ENCODE results near the gene CCDC182. TPM values are rescaled to one million over a fixed set of nuclear protein-coding genes. Genes with fewer than 3 reads are reported as not detected.

CCDC182 gene
- total RNA-seq, 2 donors from 2014 or later, result not detected

DNA sequence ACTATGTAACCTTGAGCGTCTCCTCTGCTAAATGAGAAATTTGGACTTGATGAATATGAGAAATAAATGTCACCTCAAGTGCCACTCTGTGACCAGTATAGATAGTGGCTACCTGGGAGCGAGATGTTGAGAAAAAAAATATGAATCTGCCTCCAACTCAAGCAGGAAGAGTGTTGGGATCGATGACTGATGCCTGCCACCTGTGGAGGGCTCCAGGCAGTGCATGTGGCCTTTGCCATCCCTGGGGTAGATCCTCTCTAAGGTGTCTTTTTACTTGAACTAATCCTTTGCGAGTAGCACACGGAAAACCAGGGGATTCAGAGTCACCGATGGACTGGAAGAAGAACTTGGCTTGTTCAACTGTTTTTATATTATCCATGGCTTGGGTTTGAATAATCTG is 9.4 kb downstream of the CCDC182 start:
- no peak for DNase-seq (ENCODE audit: low spot score)
- intact Hi-C loops (cut with DNase I), result no loop called here

DNA sequence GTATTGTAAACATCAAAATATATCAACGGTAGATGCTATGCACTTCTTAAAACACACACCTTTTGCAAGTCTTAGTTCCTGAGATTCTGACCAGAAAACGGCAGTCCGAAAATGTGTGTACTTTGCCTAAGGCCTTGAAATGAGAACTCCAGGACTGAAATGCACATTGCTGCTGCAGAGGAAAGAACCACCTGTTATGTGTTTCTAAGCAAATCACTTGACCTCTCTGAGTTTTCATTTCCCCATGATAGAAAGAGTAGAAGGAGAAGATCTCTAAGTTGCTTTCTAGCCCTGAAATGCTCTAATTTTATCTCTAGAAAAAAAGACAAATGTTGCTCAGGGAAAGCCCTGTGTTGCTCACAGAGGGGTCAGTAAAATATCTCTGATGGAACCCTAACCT is 9.9 kb downstream of the CCDC182 start:
- intact Hi-C loops (cut with DNase I), result no loop called here
- DNase-seq (ENCODE audit: low spot score), result no peak

DNA sequence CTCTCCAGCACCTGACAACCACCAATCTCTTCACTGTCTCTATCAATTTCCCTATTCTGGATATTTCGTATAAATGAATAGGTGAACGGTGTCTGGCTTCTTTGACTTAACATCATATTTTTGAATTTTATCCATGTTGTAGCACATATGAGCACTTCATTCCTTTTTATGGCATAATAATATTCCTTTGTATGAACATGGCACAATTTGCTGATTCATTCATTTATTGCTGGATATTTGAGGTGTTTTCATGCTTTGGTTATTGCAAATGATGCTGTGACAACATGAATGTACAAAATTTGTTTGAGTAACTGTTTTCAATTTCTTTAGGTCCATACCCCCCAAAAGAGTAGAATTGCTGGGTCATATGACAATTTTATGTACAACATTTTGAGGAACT is 12.0 kb downstream of the CCDC182 start:
- intact Hi-C loops (cut with DNase I), result no loop called here

DNA sequence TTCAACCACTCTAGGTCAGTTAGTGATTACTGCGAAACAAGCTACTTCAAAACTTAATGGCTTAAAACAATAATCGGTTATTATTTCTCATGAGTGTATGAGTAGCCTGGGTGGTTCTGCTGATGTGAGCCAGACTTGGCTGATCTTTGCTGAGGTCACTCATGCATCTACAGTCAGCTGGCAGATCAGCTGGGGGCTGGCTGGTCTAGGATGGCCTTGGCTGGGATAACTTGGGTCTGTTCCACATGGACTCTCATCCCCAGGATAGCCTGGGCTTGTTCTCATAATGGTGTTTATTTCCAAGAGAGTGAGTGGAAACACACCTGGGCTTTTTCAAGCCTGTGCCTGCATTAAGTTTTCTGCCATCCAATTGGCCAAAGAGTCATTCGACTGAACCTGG is 13.0 kb downstream of the CCDC182 start:
- intact Hi-C loops (cut with DNase I), result no loop called here
- no peak for DNase-seq (ENCODE audit: low spot score)

More for the DNA sequence above, 12.0 kb downstream of the CCDC182 start:
- DNase-seq (ENCODE audit: low spot score), result no peak

DNA sequence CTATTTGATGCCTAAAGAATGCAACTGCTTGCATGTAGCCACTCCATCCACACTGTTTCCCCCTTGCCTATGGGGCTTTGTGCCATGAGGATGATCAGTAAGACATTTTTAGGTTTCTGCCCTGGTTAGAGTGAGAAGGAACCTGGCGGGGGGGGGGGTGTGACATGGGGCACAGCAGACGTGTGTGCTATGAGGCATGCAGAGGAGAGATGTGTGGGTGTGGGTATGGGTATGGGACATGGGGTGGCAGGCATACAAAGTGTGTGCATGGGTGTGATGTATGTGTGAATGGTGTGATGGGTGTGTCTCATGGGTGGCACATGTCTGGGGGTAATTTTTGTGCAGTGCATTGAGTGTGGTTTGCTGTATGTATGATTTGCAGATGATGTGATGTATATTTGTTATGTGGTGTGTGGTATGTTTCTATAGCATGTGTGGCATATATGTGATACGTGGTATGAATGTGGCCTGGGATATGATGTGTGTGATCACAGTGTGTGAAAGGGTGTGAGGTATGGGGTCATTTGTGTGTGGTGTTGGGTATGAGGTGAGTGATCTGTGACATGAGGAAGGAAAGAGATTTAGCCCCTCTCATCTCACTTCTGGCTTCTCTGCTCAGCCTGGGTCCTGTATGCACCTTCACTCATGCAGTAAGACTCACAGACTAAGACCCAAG is 14.9 kb downstream of the CCDC182 start:
- intact Hi-C loops (cut with DNase I), result no loop called here
- no peak for DNase-seq (ENCODE audit: low spot score)

DNA sequence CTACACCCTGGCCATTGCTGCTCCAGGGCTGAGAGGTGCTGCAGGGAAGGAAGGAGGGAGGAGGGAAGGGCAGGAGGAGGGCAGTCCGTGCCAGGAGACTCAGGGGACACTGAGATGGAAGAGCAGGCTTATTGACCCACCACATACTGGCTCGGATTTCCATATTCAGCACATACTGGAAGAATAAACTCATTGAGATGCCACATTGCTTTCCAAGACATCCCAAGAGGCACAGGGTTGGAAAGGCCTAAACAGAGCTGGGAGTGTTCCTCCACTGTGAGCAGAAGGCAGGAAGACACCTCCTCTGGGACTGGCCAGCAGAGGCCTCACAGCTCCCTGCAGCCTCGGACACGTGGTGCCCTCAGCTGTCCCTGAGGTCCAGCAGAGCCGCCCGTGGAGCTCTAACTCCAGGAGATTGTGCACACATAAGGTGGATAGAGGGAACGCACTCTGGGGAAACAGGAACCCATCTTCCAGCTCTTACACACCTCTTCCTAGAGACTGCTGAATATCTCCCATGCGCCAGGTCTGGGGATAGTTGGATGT is 17.4 kb downstream of the CCDC182 start:
- intact Hi-C loops (cut with DNase I), result loop anchor here in 1 of 2 donors (1.0 to 10.0 kb wide), 2 partner anchors 26 to 133 kb away; no protein-coding TSS in a partner anchor
- no peak for DNase-seq (ENCODE audit: low spot score)

DNA sequence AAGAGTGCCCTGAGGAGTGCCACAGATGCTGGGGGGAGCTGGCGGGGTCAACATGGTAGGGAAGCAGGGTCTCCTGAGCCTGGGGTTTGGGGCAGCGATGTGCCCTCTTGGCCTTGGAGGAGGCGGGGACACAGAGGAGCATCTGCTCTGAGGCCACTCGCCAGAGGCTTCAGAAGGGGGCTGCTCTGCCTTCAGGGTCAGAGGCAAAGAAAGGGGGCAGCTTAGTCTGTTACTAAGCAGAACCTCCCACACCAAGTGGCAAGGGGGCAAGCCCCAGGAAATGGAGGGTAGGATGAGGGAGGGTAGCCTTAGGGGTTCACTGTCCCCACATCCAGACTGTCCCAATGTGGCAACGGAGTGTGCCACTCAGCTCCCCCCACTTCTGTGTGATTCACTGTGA is 18.3 kb downstream of the CCDC182 start:
- intact Hi-C loops (cut with DNase I), result loop anchor here in 1 of 2 donors (1.0 to 10.0 kb wide), 2 partner anchors 26 to 132 kb away; no protein-coding TSS in a partner anchor
- no peak for DNase-seq (ENCODE audit: low spot score)

DNA sequence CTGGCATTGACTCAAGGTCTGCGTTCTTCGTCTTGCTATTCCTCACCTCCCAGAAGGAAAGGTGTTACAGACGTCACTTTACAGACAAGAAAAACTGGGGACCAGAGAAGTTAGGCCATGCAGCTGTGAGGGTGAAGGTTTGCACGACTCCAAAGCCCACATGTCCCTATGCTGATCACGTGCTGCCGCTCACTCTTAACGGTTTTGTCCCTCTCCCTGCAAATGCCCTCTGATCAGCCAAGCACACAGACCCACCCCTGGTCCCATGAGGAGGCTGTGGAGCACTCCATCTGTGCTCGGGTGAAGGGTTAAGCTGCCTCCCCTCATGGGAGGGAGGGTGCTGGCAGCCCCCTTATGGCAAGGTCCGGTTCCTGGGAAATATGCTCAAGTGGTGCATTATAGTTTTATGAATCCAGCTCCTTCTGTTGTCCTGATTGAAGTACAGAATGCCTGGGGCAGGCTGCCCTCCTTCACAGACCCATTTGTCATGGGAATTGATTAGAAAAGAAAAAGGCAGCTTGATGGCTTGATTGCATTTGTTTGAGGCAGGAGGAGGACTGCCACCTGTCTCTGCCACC is 18.8 kb downstream of the CCDC182 start:
- intact Hi-C loops (cut with DNase I), result loop anchor here in 1 of 2 donors (10.0 kb wide), 1 partner anchor 132 kb away; no protein-coding TSS in a partner anchor
- DNase-seq (ENCODE audit: low spot score), result no peak

DNA sequence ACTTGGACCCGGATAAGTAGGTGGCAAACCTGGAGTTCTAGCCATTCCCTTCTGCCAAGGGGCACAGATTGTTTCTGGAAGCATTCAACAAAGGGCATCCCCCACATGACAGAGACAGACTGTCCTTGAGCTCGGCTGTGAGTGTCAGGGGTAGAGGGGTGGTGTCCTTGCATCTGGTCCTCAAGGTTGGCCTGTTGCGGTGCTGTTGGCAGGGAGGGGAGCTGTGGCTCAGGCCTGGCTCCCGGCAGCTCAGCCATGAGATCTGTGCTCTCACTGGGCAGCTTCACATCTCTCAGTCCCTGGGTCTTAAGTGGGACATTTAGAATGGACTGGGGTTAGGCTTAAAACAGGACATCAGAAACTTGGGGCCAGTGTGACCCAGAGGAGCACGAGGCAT is 20.4 kb downstream of the CCDC182 start:
- intact Hi-C loops (cut with DNase I), result loop anchor here in 1 of 2 donors (10.0 kb wide), 1 partner anchor 130 kb away; no protein-coding TSS in a partner anchor

DNA sequence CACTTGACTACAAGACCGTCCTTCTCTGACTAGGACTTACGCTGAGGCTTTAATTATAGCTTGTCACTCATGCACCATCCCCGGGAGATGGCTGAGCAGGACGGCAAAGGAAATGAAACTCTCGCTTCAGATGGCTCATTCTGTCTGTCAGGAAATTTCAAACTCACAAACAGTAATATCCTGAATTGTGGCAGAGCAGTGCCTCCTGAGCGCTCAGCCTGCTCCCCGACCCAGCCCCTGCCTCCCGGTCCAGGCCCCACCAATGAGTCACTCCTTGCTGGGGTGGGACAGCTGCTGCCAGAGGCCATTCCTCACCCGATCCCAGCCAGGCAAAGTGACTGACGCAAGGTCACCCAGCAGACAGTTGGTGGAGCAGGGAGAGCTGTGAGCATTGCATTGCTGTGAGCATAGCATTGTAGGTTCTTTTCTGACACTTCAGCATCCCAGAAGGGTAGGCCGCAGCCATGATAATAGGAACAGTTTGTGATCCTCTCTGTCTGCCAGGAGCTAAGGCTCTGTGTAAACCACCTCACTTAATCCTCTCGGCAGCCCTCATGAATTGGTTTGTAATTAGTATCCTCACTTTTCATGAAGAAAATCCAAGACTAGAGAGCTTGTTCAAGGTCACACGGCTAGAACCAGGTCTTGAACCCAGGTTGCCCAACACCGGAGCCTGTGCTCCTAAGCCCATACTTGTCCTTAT is 20.9 kb downstream of the CCDC182 start:
- intact Hi-C loops (cut with DNase I), result loop anchor here in 1 of 2 donors (10.0 kb wide), 1 partner anchor 129 kb away; no protein-coding TSS in a partner anchor
- no peak for DNase-seq (ENCODE audit: low spot score)

More for the DNA sequence above, 20.4 kb downstream of the CCDC182 start:
- DNase-seq (ENCODE audit: low spot score), result no peak

DNA sequence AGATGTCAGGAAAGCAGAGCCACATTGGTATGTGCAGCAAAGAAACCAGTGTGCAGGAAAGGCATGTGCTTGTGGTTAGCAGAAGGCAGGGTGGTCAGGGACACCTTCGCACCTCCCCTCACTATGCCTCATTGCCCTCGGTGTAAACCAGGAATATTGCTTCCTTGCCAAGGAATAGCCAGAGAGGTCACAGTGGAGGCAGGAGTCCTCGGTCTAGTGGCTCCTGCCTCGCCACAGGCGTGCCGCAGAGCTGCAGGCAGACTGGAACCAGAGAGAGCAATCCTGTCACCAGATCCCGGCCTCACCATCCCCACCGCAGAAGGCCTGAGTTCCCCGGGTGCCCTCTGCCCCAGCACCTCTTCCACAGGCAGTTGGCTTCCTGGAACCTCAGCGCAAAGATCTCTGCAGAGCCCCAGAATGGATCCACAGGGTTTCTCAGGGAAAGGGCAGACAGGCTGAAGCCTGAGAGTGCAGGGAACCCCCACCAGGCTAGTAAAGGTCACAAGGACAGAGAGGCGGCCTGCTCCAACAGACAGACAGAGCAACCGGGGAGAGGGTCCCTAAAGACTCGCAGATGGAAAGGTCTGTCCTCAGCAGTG is 21.6 kb downstream of the CCDC182 start:
- DNase-seq (ENCODE audit: low spot score), result no peak
- intact Hi-C loops (cut with DNase I), result loop anchor here in 1 of 2 donors (10.0 kb wide), 1 partner anchor 129 kb away; no protein-coding TSS in a partner anchor

DNA sequence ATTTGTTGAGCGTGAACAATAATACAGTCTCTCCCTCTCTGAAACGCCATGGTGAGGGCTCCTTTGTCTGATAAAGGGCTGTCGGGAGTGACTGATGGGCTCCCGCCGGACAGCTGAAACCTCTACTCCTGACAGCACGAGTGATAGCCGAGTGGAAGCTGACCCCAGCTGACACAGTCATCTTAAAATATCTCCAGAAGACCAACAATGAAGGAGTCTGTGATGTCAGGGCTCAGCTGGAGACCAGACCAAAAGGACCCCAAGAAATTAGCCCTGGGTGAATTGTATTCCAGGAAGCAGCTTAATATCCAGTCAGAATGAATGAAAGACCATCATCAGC is 22.4 kb downstream of the CCDC182 start:
- DNase-seq (ENCODE audit: low spot score), result no peak
- intact Hi-C loops (cut with DNase I), result loop anchor here in 1 of 2 donors (10.0 kb wide), 1 partner anchor 128 kb away; no protein-coding TSS in a partner anchor

DNA sequence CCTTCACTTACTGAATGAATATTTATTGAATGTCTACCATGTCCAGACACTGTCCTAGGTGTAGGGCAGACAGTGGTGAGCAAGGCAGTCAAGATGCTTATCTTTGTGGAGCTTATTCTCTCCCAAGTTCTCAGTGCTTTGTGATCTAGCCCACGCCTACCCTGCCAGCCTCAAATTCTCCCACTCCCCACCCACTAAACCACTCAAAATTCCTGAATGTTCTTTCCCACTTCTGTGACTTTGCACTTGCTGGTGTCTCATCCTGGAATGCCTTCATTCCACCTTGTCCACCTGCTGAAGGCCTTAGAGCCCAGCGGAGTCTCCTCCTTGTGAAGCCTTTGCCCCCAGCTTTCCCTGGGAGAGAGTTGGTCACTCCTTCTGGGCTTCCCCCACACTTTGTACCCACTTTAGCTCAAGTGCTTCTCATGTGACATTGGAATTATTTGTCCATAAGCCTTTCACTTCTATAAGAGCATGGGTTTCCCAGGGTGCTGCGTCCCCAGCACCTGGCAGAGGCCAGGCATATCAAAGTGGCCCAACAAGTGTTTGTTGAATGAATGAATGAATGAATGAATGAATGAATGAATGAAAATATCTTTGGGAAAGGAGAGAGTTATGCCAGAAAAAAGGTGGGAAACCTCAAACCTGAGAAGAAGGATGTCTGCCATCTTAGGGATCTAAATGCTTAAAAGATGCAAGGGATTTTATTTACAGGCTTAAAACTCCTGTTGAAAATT is 23.0 kb downstream of the CCDC182 start:
- no peak for DNase-seq (ENCODE audit: low spot score)
- intact Hi-C loops (cut with DNase I), result loop anchor here in 1 of 2 donors (10.0 kb wide), 1 partner anchor 127 kb away; no protein-coding TSS in a partner anchor

DNA sequence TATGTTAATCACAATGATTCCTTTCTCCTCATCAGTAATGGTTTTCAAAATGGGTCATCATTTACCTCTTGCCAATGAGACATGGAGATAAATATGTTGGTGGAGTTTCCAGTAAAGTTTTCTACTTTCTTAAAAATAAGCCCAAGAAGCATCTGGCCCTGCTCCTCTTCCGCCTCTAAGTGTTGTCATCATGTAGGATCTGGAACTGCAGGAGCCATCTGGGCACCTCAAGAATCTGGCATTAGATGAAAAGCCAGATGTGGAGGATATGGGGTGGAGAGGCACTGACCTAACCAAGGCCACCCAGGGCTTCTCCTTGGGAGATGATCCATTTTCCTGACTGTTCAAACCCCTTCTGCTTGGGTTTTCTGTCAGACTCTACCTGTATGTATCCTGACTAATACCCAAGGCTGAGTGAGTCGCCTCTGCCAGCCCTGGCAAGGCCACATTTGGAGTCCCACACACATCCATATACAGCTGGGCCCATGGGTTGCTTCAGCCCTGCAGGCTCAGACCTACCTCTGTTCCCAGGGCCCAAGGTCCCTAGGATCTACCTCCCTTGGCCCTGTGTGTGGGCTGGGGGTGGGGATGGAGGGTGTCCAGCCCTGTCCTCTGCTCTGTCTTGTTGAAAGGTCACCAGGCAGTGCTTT is 24.6 kb downstream of the CCDC182 start:
- no peak for DNase-seq (ENCODE audit: low spot score)
- intact Hi-C loops (cut with DNase I), result loop anchor here in 1 of 2 donors (10.0 kb wide), 1 partner anchor 126 kb away; no protein-coding TSS in a partner anchor

DNA sequence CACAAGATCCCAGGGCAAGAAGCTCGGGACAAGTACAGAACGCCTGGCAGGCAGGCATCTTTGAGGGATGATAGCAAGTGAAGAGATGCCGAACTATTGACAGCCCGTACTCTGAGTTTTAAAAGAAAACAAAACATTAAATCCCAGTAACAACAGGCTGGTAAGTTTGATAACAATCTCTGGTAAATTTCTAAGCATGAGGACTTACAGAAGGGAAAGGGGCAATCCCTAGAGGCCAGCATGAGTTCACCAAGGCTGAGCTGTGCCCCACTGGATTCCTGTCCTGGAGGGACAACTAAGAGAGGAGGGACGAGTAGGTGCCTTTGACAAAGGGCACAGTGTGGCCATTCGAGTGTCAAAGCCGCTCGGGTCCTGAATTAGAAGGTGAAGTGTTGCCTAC is 26.2 kb downstream of the CCDC182 start:
- no peak for DNase-seq (ENCODE audit: low spot score)
- intact Hi-C loops (cut with DNase I), result no loop called here

DNA sequence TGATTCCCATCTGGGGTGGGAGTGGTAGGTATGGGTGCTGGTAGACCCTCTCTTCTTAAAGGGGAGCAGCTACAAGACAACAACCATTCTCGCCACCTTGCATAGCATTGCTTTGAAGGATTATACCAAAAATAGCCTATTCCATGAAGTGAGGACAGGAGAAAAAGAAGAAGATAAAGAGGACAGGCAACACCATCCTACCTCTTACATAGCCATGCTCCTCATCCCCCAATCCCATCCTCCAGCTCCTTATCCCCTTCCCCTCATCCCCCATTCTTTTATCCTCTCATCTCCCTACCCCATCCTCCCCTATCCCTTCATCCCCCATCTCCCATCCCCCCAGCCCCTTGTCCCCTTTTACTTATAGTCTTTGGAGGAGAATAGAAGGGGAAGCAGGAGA is 29.1 kb downstream of the CCDC182 start:
- intact Hi-C loops (cut with DNase I), result no loop called here
- no peak for DNase-seq (ENCODE audit: low spot score)

DNA sequence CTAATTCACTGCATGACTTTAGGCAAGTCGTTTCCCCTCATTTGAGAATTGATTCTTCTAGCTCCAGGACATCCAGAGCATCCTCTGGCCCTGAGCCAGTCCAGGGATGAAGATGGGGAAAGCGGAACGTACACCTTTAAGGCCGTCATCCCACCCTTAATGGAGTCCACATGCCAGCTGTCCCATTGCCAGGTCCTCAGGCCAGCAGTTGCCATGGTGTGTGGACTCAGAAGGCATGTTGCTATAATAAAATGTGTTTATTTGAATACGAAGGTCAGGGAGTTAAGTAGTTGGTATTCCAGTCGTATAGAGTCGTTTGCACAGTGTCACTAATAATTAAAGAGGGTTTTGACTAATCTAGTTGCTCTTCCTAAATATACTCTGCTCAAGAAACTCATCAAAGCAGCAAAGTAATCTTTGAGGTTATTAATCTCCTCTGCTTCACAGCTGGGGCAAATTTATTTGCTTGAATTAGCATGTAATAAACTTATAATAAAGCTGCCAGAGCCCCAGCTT is 30.4 kb downstream of the CCDC182 start:
- no peak for DNase-seq (ENCODE audit: low spot score)
- intact Hi-C loops (cut with DNase I), result no loop called here

DNA sequence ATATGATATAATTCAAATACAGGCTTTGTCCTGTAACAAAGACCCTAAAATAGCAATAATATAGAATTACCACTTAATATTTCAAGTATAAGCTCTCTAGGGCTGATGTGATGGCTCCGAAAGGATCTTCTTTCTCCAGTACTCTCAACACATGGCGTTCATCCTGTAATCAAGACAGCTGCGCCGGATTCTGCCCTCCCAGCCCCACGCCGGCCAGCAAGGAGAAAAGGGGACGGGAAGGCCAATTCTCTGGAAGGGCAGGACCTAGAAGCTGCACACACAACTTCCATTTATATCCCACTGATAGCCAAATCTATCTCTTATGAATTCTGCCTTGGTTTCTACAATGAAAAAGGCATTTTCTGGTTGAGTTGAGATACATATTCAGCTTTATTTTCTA is 32.0 kb downstream of the CCDC182 start:
- no peak for DNase-seq (ENCODE audit: low spot score)
- intact Hi-C loops (cut with DNase I), result no loop called here

All from posterior vena cava (tissue), 2 donors.